Measurements from ENCODE around the gene RASL11B.
A peak's percentile ranks its signal among the peaks of the same experiment; 100 is the strongest.

RASL11B gene

DNA sequence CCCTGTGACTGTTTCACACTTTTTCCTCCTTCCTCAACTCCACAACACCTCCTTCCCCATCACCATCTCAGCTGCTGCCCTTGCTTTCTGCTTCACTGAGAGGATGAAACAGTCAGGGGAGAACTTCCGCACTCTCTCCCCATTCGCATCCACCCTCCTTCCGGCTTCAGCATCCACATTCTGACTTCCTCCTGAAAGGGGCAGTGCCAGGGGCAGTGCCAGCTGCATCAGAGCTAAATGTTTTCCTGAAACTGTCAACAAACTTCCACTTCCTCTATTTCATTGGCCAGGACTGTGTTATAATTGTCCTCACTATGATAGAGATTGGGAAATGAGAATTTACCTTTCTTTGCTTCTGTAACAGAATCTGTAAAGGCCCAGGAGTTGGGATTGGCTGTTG, 18.2 kb upstream of the RASL11B start:
- peak; percentile 20 for DNase-seq

DNA sequence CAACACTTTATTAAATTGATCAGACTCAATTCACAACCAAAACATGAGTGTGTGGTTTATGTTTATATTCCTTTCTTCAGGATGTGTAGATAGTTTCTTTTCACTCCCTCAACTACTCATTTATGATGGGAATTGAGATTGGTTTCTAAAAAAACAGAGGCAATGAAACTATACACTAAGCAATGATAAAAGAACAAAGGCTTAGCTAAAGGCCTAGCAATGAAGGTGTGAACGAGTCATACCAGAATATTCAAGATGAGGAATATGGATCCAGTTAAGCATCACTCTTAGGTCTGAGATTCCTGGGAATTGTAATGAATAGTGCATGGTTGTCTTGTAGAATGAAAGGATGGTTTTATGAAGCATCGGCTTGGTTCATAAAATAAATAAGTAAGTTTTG, 17.5 kb upstream of the RASL11B start:
- DNase-seq, result no peak

DNA sequence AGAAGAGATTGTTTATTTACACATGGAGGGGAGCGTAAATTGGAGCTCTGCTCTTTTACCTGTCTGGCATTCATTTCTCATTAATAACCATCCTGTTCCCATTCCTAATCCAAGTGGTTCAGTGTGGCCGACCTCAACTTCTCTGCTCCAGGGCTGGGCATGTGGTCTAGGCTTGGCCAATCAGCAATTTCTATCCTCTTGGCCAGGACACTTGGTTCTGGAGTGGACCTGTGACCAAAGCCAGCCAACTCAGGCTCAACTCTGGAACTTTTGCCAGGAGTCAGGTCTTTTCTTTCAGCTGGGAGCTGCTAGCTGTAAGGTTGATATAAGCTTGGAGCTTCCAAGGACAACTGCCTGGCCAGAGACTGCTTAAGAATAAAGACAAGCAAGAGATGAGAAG, 15.6 kb upstream of the RASL11B start:
- DNase-seq, result no peak

DNA sequence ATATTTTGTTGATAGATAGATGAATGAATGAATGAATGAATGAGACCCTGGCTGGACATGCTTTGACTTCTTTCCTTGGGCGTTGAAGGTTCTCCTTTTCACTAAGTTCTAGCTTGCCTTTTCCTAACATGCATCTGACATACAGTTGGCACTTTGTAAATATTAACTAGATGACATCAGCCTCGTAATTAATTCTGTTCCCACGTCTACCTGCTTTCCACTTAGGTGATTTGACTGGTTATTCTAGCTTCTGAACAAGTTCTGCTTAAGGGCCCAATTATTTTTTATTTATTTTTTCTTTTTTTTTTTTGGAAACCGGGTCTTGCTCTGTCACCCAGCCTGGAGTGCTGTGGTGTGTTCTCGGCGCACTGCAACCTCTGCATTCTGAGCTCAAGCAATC, 13.9 kb upstream of the RASL11B start:
- no peak for DNase-seq

DNA sequence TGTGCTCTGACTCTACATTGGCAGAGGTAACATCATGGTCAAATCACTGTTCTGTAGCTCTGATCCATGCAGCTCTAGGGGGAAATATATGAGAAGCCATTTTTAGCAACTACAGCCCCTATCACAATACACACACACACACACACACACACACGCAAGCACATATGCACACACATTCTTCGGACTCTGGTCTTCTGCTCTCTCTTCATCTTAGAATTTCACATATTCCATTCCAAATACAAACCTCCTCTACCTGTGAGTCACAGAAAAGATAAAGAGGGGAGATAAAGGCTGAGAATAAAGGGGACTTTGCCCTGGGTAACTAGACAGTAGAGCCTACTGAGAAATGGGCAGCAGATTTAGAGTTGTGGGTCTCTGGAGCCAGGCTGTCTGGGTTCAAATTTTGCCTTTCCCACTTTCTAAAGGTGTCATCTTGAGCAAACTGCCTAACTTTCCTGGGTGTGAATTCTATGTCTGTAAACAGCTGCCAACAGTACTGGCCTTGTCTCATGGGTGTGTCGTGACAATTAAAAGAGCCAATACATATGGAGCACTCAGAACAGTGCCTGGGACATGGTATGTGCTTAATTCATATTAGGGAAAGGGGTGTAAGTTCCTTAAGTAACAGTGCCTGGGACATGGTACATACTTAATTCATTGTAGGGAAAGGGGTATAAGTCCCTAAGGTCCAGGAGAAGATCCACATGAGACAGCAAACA, 11.6 kb upstream of the RASL11B start:
- DNase-seq, result no peak

DNA sequence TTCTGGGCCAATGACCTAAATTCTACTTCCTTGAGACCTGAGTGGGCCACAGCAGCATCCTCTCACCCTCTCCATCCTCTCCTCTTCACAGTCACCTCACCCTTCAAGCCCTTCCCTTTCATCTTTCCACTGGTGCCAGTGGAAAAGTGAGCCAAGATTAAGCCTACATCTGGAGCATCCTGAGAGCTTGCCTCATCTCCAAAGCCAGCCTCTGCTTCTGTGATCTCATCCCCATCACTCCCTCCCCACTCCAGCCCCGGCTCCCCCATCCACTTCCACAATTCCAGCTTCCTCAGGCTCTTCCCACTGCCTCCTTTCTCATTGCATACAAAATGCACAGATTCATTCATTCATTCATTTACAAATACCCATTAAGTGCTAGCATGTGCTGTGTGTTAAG, 10.1 kb upstream of the RASL11B start:
- DNase-seq, result no peak

DNA sequence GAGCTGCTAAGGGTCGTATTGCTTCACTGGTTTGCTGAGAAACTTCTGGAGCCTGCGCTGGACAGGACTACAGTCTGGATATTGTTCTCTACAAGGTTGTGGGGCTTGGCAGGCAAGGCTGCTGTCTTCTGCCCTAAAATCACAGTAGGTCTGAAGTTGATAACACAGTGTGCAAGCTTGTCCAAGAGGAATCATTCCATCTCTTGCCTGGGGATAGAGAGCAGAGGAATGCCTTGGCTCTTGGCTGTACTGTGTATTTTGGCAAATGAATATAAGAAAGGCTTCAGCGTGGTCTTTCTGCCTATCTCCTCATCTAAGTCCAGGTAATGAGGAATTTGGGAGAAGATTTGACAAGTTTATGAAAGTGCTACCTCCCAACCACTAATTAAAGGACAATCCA, 9.4 kb upstream of the RASL11B start:
- DNase-seq, result no peak

DNA sequence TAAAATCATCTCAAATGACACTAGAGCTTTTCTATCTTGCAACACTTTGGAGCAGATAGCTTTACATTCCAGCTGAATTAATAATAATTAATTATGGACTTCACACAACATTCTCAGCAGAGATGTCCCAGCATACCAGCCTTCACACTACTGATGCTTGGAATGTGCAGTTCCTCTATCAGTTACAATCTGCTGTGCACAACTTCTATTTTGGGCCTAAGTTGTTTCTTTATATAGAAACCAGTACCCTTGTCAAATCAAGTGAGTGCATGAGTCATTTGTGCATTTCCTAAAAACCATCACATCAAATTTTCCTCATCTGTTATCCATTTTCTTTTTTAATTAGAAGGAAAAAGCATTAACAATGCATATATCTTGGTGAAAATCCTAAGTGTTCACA, 8.8 kb upstream of the RASL11B start:
- DNase-seq, result no peak

DNA sequence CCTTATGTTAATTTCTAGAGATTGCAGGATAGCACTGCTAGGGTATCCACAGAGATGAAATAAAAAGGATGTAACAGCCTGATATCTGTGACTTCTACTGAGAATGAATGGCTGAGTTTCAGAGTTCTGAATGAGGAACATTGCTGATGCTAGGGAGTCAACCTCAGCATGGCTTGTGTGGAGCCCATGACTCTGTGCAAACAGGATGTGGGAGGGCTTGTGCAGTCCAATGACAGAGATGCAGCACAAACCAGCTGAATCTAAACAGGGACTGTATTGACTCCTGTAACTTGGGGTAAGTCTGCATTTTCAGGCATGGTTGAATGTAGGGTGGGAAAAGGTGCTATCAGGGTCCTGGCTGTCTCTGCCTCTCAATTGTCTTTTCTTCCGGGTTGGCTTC, 5.3 kb upstream of the RASL11B start:
- DNase-seq, result no peak

DNA sequence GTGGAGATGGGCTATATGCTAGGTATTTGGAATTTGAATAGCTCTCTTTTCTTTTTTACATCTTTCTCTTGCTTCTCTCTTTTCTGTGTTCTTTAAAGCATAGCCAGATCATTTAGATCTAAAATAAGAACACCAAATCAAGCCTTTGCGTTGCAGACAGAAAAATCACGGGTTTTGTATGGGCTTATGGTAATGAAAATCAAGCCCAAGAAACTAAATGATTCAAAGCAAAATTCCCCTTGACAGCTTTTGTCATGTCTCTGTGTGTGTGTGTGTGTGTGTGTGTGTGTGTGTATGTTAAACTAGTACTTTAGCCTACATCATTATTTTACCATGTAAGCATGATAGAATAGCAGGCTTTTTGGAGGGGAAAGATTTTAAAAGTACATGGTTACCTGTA, 1.8 kb upstream of the RASL11B start:
- no peak for DNase-seq

DNA sequence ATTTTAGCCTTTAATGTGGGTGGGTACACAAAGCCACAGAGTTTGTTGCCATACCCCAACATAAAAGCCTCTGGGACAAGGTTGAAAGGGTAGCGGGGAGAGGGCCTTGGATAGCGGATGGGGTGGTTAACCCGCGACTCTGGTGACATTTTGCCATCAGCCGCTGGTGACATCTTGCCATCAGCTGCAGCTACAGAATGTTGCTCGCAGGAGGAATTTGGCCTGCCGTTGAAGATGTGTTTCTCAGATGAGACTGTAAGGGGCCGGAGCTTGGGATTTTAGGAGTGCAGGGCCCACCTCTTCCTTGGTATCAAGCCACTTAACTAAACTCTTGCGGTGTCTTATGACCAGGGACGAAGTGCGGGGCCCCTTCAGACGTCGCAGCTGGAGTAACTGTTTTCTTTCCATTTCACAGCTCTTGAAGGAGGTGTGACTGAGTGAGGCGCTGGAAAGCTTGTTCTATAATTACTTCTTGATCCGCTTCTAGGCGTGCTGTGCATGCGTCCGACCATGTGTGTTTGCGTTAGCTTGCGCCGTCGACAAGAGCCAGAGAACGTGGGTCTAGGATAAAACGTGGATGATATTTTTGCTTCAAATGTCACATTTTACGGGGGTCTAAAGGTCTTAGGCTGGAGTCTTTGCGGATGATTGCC, 820 bp upstream of the RASL11B start:
- no peak for DNase-seq

DNA sequence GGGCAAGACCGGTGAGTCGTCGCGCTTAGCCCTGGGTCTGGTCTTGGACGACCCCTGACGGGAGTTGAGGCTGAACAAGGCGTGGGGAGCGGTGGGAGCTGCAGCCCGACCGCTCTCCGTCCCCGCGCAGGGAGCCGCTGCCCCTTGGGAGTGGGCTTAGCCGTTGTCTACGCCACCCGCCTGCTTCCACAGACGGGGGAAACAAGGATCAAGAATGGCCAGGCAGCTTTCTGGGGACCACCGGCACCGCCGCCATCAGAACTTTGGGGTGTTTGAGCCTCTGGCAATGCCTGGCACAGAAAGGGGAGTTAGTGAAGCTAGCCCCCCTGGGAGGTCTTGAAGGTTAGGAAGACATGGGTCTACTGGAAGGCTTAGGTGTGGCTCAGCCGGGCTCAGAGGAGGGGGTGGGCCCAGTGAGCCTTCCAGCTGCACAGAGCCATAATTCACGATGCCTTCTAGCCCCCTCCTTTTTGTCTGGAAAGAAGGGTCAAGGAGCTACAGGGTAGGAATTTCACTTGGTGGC, 583 bp downstream of the RASL11B start:
- DNase-seq, result no peak

DNA sequence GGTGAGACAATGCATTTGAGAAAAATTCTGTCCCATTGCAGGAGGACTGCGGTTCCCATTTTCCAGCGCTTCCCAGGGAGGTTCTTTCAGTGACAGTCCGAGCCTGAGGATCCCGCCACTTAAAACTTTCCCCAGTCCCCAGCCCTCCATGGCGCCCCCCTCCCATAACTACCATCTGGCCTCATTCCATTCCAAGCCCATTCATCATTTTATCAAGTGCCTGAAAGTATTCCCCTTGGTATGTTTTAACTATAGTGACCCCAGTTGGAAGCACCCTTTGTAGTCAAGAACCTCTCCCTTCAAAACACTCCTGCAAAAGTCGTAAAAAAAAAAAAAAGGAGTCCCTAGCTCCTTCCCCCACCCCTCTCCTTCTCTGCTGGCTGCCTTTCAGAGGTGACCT, 1.2 kb downstream of the RASL11B start:
- DNase-seq, result no peak

DNA sequence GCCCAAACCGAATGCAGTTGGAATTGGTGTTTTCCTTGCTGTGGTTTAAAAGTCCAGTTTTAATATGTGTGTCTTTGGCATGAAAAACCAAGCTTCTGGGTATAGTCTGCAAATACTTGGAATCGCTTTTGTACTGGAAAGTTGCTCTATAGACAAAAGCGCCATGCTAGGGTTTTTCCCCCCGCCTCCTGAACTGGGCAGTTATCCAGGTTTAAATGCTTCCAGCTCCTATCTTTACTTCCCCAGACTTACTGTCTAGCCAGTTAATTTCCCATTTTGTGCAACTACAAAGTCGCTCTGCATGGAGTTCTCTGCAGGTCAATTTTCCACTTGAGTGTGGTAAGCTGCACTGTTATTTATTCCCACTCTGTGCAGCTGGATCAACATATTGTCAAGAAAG, 2.7 kb downstream of the RASL11B start:
- DNase-seq, result no peak

DNA sequence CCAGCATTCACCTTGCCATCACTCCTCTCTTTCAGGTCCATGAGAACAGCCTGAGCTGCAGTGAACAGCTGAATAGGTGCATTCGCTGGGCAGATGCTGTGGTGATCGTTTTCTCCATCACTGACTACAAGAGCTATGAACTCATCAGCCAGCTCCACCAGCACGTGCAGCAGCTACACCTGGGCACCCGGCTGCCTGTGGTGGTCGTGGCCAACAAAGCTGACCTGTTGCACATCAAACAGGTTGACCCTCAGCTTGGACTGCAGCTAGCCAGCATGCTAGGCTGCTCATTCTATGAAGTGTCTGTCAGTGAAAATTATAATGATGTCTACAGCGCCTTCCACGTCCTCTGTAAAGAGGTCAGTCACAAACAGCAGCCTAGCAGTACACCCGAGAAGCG, 3.2 kb downstream of the RASL11B start:
- DNase-seq, result no peak

DNA sequence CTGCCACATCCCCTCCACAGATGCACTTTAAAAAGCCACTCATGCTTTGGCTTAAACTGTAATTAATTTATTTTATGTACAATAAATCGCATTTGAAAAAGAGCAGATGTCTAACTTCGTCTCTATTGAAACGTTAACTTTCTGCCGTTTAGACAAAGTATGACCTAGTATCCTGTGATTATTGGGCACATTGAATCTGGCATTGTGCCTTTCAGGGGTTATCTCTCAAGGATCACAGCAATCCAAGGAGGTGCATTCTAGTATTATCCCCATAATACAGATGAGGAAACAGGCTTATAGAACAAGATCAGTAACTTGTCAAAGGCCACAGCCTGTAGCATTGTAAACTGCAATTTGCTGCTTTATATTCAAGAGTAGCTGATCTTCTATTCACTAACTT, 4.6 kb downstream of the RASL11B start:
- DNase-seq, result no peak

DNA sequence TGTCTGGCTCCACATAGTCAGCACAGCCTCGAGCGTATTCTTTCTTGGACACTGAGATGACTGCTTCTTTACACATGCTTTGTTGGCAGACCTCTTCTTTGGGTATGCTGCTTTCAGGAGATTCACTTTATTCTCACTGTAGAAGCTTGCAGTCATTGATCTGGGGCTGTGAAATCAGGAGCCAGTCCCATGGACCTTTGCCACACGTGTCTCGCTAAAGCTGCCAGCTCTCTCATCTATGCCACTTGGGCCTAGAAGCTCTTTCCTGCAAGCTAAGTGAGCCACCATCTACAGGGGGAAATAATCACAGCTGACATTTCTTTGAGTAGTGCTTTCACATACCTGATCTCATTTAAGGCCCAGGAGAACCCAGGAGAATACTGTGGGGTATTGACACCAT, 5.0 kb downstream of the RASL11B start:
- no peak for DNase-seq

DNA sequence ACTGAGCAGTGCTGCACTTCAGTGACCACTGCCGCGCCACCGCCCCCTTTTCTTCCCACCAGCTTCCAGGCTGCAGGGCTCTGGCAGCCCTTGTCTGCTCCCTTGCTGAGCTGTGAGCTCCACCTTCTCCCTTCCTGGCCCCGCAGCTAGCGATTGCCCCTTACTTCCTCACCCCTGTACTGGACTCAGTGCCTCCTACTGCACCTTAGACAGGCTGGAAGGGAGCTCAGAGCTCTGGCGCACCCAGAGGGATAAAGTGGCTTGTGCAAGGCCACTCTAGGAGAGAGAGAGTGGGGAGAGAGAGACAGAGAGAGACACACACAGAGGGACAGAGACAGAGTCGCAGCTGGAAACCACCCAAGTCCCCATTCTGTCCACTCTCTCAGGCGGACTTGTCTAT, 6.0 kb downstream of the RASL11B start:
- DNase-seq, result no peak

DNA sequence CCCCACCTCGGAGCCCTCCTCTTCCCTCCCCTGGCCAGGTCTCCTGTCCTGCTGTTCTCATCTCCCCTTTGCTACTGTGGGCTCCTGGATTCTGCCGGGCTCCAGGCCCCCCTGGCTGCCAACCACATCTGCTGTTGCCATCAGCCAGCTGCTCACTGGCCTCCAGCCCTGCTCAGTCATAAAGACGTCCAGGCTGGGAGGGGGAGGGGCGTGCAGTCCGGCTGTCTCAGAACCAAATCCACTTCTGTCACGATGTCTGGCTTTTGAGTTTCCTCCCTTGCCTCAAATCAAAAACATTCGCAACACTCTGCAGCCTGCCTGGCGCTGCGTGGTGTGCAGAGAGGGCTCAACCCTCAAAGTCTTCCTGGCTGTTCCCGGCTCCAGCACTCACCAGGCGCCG, 7.1 kb downstream of the RASL11B start:
- no peak for DNase-seq

DNA sequence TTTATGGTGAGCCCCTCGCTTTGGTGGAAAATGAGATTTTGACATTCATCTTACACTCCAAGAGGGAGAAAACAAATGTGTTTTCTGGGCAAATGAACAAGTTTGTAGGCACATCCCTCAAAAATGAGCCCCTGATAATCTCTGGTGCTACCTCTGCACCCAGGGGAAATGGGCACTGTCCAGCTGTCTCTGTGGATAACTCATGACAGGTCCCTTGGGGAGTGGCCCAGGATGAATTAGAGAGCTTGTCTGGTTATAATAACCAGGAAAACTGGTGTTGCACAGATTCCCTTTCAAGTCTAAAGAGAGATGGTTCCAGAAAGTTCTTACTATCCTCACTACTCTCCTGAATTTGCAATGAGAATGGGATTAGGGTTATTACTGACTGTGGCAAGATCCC, 7.5 kb downstream of the RASL11B start:
- DNase-seq, result no peak

DNA sequence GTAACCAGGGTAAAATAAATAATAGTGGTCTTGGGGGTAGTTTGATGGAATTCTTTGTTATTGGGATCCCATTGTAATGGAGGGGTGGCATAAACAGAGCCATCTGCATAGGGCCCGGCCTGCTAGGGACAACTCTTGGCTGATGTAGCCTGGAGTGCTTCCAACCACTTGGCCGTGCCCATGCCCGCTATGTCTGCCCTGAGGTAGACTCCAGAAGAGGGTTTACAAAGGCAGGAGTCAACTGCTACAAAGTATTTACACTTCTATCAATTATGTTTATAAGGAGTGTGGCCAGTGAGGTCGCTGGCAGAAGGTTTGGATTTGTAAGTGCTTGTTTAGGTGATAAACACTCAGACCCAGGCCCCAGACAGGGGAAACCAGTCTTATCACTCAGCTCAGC, 8.1 kb downstream of the RASL11B start:
- no peak for DNase-seq

DNA sequence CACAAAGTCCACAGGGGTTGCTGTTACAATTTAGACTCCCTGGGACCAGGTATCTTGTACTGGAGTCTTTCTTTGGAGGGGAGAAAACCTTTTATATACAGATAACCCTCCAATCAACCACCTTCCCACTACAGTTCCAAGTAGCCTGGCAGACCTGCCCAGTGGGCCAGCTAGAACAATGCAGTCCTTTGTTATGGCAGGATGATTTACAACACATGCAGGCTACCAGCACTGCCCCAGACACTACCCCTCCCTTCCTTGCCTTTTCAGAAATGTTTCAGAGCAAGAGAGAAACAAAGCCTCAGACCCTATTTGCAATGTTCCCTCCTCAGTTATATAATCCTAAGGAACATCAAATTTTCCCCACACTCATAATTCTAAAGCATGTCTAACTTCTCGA, 11.1 kb downstream of the RASL11B start:
- no peak for DNase-seq

DNA sequence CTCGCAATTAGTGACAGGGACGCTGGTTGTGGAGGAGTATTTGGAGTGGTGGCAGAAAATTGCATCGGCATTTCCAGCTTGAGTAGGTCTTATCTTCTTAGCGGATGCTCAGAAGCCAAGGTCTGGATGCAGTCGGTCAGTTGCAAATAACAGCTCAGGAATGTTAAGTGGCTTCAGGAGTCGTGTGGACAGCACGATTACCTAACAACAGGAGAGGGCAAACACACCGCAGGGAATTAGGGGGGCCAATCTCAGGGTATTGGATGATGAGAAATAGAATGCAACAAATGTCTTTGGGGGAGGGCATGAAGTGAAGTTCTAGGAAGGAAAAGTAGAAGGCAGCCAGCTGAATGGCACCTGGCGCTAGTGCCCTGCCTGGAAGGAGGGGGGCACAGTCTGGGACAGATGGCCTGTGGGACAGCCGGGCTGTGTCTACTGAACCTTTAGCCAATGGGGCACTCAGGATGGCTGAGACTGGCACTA, 11.8 kb downstream of the RASL11B start:
- DNase-seq, result no peak

DNA sequence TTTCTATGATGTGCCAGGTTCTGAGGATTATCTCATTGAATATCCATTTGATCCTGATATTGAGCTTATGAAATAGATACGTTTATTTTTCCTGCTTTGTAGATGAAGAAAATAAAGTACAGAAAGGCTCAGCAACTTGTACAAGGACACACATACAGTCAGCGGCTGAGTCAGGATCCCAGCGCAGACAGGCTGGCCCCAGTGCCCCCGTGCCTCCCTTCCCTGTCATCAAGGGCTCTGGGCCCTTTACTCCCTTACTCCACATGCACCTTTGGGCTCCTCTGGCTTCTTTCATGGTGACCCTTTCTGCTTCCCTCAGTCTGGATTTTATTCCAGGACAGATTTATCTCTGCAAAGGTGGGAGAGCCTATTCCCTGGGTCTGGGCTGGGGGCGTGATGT, 12.8 kb downstream of the RASL11B start:
- DNase-seq, result no peak

DNA sequence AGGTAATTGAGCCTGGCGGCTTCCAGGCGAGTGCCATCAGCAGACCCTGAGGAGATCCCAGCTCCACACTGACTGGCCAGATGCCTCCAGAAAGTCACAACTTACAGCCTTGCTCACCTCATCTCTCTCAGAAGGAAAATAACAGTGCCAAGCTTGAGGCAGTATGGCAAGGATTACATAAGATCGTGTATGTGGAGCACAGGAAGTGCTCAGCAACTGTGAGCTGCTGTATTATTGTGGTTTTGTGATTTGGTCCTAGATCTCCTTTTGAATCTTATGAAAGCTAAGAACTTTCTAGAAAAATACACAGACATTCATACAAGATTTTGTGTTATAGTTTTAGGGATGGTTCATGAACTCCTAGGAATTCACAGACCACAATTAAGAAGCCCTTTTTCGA, 14.0 kb downstream of the RASL11B start:
- no peak for DNase-seq
